ENCODE measurements around the gene THRAP3.
"Not testable (repeated sequence)": the region's sequence is repeated elsewhere in the genome, so short reads cannot be mapped to it uniquely, and the experiment has no call there.

Gene THRAP3, protein sequence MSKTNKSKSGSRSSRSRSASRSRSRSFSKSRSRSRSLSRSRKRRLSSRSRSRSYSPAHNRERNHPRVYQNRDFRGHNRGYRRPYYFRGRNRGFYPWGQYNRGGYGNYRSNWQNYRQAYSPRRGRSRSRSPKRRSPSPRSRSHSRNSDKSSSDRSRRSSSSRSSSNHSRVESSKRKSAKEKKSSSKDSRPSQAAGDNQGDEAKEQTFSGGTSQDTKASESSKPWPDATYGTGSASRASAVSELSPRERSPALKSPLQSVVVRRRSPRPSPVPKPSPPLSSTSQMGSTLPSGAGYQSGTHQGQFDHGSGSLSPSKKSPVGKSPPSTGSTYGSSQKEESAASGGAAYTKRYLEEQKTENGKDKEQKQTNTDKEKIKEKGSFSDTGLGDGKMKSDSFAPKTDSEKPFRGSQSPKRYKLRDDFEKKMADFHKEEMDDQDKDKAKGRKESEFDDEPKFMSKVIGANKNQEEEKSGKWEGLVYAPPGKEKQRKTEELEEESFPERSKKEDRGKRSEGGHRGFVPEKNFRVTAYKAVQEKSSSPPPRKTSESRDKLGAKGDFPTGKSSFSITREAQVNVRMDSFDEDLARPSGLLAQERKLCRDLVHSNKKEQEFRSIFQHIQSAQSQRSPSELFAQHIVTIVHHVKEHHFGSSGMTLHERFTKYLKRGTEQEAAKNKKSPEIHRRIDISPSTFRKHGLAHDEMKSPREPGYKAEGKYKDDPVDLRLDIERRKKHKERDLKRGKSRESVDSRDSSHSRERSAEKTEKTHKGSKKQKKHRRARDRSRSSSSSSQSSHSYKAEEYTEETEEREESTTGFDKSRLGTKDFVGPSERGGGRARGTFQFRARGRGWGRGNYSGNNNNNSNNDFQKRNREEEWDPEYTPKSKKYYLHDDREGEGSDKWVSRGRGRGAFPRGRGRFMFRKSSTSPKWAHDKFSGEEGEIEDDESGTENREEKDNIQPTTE

DNA sequence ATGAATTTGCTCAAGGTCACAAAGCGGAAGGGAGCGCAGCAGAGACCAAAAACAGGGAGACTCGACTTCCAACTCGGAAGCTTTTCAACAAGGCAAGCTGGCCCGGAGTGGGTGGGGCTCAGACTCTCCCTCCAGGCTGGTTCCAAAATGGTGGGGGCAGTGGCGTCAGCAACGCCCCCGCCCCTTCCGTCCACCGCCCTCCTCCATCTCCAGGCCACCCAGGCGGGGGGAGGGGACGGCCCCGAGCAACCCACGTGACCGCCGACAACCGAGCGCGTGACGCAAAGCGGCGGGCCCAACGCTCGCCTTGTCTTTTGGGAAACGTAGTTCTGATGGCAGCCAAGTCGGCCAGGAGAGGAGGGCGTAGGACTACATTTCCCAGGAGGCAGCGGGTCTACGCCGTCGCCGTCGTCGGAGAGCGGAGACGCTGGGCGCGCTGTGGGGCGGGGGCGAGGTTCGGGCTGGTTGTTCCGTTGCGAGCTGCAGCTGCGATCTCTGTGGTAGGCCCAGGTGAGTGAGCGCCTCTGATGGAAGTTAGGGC is at the start of gene THRAP3:
THRAP3 (plus strand) TSS at position 448 of the 541 bp plus-strand sequence. CDS start 58,121 bp downstream, outside the sequence.
- peak; percentile 99 for DNase-seq

DNA sequence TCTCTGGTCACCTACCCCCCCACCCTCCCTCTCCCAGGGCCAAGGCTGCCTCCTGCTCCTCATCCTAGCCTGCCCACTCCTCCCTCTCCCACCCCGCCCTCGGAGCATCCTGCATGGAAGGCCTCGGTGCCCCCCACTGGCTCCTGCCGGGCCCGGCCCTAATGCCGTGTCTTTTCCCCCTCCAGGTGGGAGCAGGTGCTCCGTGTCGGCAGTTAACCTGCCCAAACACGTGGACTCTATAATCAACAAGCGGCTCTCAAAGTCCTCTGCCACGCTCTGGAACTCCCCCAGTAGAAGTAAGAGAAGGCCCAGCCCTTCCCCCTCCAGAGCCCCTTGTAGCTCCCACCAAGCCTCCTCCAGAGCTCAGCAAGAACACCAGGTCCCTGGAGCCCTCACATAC is 49.5 kb upstream of the THRAP3 start:
- DNase-seq = no peak

DNA sequence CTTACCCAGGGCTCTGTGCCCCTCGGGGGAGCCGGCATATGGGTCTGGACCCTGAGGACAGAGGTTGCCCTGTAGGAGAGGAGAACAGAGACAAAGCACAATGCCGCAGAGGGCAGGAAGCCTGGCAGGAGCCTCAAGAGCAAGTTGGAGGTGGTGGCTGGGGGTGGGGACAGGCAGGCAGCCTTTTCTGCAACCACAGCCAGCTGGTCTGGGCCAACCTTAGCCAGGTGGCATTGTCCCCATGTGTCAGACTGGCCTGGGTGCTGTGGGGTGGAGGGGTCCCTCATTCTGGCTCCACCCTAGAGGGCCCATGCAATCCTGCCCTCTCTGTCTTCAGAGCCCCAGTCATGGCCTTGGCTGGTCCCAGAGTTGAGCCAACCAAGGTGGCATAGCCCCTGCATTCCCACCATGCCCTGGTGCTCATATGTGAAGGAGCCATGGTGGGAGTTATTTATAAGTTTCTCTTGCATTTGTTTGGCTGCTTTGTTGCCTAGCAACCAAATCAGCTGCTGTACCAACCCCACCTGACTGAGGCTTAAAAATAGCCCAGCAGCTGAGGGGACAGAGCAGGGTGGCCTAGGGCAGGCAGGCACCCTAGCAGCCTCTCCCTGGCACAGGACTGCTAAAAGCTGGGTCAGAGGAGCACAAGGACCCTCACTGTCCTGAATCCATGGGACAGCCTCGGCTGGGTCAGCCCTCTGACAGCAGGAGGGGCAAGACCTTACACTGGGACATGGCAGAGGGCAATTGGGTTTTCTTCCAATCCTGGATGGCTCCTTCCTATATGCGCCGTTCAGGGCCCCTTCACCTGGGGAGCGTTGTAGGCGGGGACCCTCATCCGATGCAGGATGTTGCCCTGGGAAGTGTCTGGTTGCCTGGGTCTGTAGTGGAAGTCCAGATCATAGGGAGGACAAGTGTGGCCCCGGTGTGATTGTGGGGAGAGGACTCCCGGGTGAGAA is 48.8 kb upstream of the THRAP3 start:
- no peak for DNase-seq

DNA sequence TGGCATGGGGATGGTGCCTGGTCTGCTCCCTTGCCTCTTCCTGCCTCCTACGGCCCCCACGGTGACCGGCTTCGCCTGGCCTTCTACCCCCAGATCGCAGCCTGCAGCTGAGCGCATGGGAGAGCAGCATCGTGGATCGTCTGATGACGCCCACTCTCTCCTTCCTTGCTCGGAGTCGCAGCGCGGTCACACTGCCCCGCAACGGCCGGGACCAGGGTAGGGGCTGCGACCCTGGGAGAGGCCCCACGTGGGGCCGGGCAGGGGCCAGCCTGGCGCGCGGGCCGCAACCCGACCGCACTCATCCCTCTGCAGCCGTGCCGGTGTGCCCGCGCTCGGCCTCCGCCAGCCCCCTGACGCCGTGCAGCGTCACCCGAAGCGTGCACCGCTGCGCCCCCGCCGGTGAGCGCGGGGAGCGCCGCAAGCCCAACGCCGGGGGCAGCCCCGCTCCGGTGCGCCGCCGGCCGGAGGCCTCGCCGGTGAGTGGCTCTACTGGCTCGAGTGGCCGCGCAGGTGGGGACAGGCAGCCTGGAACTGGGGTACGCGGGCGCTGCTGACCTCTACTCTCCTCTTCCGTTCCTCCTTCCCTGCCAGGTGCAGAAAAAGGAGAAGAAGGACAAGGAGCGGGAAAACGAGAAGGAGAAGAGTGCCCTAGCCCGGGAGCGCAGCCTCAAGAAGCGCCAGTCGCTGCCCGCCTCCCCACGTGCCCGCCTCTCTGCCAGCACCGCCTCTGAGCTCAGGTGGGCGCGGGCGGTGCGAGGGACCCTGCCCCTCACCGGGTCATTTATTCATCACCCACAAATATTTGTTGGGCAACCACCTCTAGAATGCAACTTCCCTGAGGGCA is 47.9 kb upstream of the THRAP3 start:
- DNase-seq = no peak

DNA sequence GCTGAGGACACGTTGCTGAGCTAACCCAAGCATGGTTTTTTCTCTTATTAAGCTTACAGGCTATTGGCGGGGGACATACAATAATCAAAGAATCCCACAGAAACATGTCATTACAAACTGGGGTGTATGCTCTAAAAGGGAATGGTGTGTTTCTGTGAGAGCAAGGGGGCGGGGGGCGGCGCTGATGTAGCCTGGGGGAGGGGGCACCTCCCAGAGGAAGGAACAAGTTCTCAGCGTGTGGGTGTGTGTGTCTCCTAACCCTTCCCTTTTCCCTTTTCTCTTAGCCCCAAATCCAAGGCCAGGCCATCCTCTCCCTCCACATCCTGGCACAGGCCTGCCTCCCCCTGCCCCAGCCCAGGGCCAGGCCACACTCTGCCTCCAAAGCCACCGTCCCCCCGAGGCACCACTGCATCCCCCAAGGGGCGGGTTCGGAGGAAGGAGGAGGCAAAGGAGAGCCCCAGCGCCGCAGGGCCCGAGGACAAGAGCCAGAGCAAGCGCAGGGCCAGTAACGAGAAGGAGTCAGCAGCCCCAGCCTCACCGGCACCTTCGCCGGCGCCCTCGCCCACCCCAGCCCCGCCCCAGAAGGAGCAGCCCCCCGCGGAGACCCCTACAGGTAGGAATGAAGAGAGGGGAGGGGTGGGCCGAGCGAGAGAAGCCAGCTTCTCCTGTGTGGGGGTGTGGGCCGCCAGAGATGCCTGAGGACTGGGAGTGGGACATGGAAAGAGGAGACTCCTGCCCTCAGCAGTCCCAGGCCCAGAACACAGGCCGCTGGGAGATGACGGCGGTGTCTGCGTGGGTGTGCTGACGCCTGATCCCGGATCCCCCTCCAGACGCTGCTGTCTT is 46.4 kb upstream of the THRAP3 start:
- DNase-seq = no peak

DNA sequence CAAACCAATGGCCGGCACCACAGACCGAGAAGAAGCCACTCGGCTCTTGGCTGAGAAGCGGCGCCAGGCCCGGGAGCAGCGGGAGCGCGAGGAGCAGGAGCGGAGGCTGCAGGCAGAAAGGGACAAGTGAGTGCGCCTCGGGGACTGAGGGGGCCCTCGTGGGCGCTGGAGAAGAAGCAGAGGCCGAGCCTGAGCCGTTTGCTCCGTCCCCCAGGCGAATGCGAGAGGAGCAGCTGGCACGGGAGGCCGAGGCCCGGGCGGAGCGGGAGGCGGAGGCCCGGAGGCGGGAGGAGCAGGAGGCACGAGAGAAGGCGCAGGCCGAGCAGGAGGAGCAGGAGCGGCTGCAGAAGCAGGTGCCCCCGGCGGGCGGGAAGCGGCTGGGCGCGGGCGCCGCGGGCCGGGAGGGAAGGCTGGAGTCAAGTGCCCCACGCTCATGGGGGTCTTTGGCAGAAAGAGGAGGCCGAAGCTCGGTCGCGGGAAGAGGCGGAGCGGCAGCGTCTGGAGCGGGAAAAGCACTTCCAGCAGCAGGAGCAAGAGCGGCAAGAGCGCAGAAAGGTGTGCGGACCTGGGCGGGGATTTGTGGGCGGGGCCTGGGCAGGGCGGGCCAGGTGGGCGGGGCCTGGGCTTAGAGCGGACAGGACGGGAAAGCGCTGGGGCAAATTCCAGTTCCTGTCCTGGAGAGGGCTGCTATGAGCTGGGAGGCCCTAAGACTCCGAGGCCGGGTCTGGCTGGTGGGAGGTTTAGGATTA is 45.6 kb upstream of the THRAP3 start:
- DNase-seq = no peak

DNA sequence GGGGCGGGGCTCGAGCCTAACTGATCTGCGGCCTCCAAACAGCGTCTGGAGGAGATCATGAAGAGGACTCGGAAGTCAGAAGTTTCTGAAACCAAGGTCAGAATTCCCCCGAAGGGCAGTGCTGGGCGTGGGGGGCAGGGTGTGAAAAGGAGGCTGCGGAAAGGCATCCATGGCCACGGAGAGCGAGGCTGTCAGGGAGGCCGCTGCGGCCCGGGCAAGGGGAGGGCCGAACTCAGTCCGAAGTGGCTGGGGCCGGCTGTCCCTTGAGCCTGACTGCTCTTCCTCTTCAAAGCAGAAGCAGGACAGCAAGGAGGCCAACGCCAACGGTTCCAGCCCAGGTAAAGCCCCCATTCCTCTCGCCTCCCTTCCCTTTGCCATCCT is 45.0 kb upstream of the THRAP3 start:
- DNase-seq = no peak

DNA sequence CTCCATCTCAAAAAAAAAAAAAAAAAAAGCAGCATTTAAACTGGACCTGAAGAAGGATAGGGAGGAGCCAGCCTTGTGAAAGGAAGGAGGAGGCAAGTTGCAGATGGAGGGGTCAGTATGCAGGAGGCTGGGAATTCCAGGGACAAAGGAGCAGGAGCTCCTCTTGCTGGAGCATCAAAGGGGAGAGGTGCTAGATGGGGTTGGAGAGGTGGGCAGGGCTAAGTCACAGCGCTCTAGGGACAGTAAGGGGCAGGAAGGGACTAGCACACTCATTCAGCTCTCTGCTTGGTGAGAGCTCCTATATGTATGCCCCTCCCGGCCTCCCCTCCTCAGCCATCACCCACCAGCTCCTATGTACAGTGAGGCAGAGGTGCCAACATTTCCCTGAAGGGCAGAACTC is 41.5 kb upstream of the THRAP3 start:
- DNase-seq = no peak

DNA sequence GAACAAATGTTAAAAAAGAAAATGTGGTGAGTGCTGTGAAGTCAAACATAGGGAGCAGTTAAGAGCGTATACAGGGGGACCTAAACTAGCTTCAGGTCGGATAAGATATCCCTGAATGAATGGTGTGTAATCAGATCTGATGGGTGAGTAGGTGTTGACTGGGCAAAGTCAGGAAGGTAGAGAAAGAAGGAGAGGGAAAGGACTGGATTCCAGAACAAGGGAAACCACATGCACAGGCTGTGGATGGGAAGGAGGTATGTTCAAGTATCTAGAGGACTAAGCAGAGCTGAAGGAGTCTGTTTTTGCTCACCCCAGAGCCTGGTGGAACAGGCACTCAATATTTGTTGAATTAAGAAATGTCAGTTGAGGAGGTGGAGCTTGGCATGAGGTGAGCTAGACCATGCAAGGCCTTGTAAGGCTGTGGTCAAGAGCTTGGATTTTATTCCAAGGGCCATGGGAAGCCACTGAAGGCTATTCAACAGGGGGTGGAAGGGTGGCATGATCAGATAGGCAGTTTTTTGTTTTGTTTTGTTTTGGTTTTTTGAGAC is 40.9 kb upstream of the THRAP3 start:
- no peak for DNase-seq

DNA sequence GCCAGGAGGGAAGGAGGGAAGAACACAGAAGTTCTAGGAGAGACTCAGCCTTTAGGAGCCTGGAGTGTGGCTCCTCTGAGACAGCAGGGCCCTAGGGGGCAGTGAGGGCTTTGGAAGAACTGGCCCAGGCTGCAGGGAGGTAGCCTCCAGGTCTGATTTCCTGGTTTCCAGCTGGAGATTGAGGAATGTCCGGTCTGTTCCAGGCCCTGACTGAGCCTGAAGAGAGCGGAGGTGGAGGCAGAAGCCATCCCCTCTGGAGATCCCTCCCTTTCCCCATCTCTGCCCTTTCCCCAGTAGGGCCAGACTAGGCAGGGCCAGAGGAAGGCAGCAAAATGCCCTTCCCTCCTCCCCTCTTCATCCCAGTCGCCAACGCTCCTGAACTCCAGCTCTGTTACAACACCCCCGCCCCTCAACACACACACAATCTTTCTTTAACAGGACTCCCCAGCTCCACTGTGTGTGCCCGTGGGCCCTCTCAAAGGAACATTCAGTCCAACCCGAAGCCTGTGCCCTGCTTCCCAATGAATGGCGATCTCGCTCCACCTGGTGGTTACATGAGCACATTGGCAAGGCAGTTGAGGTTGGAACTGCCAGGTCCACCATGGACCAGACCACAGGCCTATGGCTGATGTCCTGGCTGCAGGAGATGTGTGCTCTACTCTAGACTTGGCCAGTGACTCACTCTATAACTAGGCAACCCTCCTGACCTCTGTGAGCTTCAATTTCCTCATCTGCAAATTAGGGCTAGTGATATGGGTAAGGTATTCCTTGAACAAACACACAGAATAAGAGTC is 36.2 kb upstream of the THRAP3 start:
- DNase-seq = peak; percentile 82

DNA sequence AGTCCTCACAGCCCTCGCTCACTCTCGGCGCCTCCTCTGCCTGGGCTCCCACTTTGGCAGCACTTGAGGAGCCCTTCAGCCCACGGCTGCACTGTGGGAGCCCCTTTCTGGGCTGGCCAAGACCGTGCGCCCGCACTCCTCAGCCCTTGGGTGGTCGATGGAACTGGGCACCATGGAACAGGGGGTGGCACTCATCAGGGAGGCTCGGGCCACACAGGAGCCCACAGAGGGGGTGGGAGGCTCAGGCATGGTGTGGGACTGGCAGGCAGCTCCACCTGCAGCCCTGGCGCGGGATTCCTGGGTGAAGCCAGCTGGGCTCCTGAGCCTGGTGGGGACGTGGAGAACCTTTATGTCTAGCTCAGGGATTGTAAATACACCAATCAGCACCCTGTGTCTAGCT is 27.4 kb upstream of the THRAP3 start:
- not testable (repeated sequence) for DNase-seq

DNA sequence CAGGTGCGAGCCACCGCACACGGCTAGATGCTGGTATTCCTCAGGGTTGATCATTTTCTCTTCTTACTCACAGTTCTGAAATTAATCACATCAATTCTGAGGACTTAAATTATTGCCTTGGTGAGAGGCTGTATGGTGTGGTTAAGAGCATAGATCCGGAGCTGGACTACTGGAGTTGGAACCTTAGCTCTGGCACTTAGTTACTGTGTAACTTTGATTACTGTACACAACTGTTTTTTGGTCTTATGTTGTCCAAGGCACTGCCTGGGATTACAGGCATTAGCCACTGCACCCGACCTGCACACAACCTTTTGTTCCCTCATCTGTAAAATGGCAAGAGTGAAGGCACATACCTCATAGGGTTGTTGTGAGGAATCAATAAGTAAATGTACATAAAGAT is 25.6 kb upstream of the THRAP3 start:
- DNase-seq = no peak

DNA sequence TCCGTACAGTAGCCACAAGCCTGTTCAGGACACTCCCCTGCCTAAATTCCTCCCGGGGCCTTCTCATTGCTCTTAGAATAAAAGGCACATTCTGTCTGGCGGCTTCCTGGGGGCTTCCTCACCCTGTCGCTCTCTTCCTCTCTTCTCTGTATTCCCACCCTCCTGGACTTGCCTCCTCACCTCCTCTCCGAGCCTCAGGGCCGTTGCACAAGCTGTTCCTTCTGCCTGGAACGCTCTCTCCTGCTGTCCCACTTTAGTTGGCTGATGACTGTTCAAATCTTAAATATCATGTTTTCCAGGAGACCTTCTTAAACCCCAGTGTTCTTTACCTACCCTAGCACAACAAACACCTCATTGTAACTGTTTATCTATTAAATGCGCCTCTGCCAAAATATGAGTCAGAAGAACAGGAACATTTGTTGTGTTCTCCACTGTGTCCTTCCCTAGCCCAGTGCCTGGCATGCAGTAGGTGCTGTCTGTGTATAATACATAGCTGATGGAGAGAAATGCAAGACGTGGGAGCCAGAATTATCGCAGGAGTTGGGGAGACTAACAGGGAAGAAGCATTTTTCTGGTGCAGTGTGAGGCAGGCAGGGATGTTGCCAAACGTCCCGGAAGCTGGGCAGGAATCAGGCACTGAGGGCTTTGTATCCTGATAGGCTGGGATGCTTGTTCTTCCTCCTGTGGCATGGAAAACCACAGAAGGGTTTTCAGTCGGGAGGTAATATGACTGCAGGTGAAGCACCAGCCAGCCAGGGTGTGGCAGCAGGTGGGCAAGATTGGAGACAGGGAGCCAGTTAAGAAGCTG is 24.1 kb upstream of the THRAP3 start:
- no peak for DNase-seq

DNA sequence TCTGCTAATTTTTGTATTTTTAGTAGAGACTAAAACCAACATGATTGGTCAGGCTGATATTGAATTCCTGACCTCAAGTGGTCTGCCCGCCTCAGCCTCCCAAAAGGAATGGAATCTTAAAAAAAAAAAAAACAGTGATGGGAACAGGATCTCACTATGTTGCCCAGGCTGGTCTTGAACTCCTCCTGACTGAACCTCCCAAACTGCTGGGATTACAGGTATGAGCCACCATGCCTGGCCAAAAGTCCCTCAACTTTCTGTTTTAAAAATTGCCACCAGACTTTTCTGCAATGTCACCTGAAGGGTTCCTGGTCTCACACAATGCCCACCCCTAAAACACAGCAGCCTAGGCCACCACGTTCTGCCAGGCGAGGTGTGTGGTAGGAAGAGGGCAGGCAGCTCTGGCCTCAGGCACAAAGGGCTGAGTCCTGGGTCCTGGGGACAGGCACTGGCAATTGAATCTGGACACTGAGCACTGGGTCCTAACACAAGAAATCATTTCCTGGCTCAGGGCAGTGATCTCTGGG is 21.2 kb upstream of the THRAP3 start:
- no peak for DNase-seq

DNA sequence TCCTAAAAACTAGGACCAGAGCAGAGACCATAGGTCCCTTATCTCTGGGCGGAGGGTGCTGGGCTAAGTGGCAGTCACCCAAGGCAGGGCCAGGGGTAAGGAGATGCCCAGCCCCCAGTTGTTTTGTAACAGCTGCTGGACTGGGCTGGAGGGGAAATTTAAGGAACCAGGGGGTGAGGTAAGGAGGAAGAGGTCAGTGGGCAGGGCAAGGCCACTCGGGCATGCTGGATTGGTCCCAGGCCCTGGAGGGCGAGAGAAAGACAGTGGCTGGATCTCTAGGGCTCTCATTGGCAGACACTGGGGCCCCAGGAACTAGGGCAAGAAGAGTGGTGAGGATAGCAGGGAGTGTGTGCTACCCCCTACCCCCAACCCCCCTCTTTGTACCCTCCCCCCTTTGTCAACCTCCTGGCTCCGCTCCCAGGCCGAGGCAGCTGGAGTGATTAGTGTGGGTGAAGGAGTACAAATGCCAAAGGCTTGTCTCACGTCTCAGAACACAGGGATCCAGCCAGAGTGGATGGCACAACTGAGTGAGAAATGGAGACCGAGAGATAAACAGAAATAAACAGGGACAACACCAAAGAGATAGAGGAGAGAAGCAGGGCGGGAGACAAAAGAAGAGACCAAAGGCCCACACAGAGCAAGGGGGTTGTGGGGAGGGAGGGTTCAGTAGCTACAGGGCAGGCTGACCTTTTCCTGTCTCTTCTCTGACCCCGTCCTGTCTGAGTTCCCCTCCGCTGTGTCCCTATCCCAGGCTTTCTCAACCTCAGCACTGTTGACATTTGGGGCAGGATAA is 20.5 kb upstream of the THRAP3 start:
- no peak for DNase-seq

DNA sequence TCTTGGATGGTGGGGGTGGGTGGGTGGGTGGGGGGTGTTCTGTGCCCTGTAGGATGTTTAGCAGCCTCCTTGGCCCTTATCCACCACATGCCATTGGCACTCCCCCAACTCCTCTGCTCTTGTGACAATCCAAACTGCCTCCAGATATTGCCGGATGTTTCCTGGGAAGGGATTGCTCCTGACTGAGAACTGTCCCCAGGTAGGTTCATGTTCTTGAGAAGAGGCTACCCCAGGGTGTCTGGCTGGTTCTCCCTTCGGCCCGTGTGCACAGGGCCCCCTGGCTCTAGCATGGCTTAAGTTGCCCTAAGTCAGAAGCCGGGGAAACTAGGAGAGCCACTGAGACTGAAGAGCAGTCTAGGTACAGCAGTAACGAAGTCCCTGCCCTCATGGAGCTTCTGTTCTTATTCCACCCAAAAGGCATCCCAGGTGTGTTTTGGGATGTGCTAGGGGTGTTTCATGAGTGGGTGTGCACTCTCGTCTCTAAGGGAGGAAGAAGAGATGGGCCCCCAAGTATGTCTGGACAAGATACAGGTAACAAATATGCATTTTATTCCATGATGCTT is 19.8 kb upstream of the THRAP3 start:
- DNase-seq = no peak
